Fibroblast of the aortic adventitia (primary cell): ENCODE measurements around the gene SNIP1. TPM values are rescaled to one million over a fixed set of nuclear protein-coding genes. Genes with fewer than 3 reads are reported as not detected.
"Not testable (repeated sequence)": the region's sequence is repeated elsewhere in the genome, so short reads cannot be mapped to it uniquely, and the experiment has no call there.

Experiments used
- DNase-seq: peaks from one replicate; pipeline ENCODE4 v3.0.0-alpha.2; 2010; ENCODE audit warnings: low read depth
- H3K4me3 ChIP-seq: 2 replicates; pipeline ENCODE4 v1.5.1; 2011; ENCODE audit warnings: low read depth, mild to moderate bottlenecking, control low read depth, low read length, moderate library complexity
- total RNA-seq: library from RNA; depleted of rRNA; stranded (reverse); fragments of >200 nt; gene quantifications from 2 replicates; pipeline ENCODE4 v1.2.3, GENCODE V29; 2012; ENCODE audit warnings: low replicate concordance
- TF ChIP-seq, protein P1 (sequence below): IDR thresholded peaks from 2 replicates; pipeline ENCODE4 v1.5.1; 2011; ENCODE audit warnings: mild to moderate bottlenecking, low read length, control low read depth, inconsistent platforms; ENCODE audit not compliant: insufficient read depth

SNIP1 gene
- total RNA-seq, 1 donor = 12.9 TPM

DNA sequence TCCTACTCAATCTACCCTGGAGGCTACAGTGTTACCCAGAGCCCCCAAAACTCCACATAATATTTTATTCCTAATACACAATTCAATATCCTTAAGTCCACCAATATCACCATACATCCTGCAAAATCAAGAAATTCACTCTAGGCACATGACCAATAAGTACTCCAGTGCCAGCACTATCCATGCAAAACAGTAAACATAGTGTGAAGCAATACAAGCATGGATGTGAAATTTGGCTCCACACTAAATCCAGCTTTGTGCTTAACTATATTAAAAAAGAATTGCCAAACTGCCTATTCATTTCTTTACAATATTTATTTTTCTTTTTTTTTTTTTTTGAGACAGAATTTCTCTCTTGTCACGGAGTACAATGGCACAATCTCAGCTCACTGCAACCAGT is 36.5 kb downstream of the SNIP1 start:
- no peak overlapping the region for H3K4me3 ChIP-seq
- DNase-seq = no peak
- TF ChIP-seq, protein P1, sequence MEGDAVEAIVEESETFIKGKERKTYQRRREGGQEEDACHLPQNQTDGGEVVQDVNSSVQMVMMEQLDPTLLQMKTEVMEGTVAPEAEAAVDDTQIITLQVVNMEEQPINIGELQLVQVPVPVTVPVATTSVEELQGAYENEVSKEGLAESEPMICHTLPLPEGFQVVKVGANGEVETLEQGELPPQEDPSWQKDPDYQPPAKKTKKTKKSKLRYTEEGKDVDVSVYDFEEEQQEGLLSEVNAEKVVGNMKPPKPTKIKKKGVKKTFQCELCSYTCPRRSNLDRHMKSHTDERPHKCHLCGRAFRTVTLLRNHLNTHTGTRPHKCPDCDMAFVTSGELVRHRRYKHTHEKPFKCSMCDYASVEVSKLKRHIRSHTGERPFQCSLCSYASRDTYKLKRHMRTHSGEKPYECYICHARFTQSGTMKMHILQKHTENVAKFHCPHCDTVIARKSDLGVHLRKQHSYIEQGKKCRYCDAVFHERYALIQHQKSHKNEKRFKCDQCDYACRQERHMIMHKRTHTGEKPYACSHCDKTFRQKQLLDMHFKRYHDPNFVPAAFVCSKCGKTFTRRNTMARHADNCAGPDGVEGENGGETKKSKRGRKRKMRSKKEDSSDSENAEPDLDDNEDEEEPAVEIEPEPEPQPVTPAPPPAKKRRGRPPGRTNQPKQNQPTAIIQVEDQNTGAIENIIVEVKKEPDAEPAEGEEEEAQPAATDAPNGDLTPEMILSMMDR = no peak

DNA sequence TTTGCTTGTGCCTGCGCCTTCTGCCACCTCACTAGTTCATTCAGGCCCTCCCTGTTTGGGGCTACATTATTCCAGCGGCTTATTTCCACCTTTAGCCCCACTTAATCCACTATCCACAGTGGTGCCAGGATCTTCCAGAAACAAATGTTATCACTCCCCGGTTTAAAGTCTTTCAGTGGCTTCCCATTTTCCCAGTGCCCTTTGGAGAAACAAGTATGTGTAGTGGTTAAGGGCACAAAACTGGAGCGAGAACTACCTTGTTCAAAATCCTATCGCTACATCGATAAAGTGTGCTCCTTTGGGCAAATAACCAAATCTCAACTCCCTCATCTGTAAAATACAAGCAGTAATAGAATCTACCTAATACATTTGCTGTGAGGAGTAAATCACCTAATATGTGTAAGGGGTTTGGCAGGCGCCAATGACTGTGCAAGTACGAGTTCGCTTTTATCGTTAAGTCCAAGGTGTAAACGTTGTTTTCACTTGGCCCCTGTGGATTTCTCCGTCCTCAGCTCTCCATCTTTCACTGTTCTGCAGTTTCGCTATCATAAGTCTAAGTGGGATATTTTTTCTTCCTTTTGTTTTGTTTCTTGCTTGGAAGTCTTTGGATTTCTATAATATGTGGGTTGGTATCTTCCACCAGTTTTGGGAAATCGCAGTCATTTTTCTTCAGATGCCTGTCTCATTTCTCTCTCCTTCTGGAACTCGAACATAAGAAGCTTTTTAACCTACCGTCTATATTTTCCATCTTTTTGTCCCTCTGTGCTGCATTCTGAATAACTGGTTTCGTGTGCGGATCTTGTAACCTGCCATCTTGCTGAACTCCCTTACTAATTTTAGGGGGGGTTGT is 38.7 kb downstream of the SNIP1 start:
- H3K4me3 ChIP-seq = peak overlapping the region; percentile 86
- DNase-seq = no peak
- TF ChIP-seq, protein P1 = no peak

DNA sequence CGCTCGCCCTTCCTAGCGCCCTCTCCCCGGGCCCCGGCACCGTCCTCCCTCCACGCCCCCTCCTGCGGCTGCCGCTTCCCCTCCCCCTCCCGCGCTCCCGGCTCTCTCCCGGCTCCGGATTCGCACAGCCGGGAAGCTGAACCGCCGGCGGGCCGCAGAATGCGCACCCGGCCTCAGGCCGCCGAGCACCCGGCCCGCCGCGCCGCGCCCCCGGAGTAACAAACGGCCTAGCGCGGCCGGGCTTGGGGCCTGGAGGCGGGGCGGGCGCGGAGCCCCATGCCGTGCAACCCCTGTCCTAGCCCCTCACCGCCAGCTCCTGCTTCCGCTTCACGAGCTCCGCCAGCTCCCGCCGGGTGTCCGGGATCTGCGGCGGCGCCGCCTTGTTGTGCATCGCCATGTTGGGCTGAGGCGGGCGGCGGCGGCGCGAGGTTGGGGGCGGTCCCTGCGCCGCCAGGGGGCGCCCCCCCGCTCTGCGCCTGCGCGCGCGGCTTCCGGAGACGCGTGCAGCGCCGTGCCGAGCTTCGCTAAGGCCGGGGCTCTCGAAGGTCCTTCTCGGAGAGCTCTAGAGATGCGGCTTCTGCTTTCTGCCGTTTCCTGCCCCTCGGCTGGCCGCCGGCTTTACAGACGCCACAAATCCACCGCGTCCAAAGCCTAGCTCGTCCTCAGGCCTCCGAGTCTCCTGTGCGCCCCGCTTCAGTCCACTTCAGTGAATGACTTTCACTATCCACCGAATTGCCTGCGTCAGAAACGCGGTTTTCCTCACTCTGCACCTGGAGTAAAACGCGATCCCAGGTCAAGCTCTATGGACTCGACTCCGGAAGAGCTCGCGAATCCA is 39.5 kb downstream of the SNIP1 start, which contains the start of gene MEAF6:
Gene MEAF6, minus strand, starts transcription at position 417 of the 835 bp plus-strand sequence. Its CDS starts 20 bp downstream, at position 397.
- peak; percentile 74 for DNase-seq

DNA sequence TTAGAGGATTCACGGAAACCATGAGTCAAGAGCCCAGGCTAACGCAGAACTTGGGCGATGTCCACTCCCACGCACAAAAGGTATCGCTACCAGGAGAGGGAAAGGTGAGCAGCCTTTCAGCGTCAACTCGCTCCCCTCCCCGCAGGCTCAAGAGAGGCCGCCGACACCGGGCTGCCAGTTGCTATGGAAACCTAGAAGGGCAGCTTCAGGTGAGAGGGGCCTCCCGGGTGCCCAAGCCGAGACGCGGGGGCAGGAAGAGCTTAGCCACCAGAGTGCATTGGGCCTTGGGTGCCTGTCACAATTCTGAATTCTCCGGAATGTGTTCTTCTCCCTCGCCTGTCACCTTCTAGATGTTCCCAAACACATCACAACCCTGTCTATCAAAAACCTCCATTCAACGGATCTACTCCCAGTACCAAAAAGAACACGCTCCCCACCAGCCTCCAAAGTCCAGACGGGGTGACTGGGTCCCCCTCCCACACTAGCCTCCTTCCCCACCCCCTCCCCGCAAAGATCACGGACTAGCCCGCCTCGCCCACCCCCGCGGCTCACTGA is 40.2 kb downstream of the SNIP1 start:
- DNase-seq = no peak
- TF ChIP-seq, protein P1 = no peak
- peak overlapping the region; percentile 86 for H3K4me3 ChIP-seq

More for the DNA sequence above, 39.5 kb downstream of the SNIP1 start, which contains the start of gene MEAF6:
- H3K4me3 ChIP-seq = peak within 1 kb of the TSS; percentile 86
- TF ChIP-seq, protein P1 = peak; percentile 7

DNA sequence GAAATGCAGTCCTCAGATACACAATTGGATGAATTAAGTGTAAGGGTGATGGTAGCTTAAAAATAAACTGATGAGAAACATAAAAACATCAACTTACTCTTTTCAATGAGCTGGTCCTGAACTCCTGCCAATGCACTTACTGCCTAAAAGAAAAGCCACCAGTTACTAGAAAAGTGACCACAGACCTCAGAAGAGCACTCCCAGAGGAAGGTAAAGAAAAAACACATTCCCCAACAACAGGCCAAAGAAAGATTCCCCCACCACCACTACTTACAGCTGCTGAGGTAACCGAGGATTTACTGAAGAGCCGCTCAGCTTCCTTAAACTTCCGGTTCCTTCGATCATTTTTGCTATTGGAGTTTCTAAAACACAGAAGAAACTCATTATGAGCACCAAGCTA is 44.9 kb downstream of the SNIP1 start:
- TF ChIP-seq, protein P1 = peak; percentile 18
- DNase-seq = no peak
- H3K4me3 ChIP-seq = no peak overlapping the region

DNA sequence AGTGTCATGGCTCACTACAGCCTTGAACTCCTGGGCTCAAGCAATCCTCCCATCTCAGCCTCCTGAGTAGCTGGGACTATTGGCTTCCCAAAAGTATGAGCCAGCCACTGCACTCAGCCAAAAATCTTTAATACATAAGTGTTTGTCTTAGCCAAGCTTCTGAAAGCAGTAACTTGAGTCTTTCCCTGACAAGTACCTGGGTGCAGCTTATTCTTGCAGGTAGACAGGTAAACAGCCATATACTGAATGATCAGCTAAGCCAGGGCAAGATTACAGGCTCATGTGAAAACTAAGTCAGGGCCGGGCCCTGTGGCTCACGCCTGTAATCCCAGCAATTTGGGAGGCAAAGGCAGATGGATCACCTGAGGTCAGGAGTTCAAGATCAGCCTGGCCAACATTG is 47.4 kb downstream of the SNIP1 start:
- TF ChIP-seq, protein P1 = no peak
- no peak overlapping the region for H3K4me3 ChIP-seq
- DNase-seq = no peak

DNA sequence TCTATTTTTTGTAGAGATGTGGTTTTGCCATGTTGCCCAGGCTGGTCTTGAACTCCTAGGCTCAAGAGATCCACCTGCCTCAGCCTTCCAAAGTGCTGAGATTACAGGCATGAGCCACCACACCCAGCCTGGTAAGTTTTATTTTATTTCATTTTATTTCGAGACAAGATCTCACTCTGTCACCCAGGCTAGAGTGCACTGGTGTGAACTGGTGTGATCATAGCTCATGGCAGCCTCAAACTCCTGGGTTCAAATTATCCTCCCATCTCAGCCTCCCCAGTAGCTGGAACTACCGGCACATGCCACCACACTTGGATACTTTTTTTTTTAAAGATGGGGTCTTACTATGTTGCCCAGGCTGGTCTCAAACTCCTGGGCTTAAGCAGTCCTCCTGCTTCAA is 51.3 kb downstream of the SNIP1 start:
- not testable (repeated sequence) for DNase-seq, H3K4me3 ChIP-seq
